Measurements from ENCODE around the gene CDRT4. TPM values are rescaled to one million over a fixed set of nuclear protein-coding genes. Genes with fewer than 3 reads are reported as not detected.
A peak's percentile ranks its signal among the peaks of the same experiment; 100 is the strongest.

Gene CDRT4
- total RNA-seq, 1 donor: 2.9 TPM

GRCh38 chr17:15465045-15465701 lies 2.2 kb downstream of the CDRT4 start:
- no peak for TF ChIP-seq CTCF (IDR thresholded peaks at IDR 0.05; ENCODE audit: insufficient read depth, low read length)

GRCh38 chr17:15464231-15464985 lies 3.0 kb downstream of the CDRT4 start:
- no peak for TF ChIP-seq CTCF (IDR thresholded peaks at IDR 0.05; ENCODE audit: insufficient read depth, low read length)
- no peak overlapping the region for H3K4me3 ChIP-seq (ENCODE audit: low read depth, low read length)
- DNase-seq (ENCODE audit: low read depth): no peak

More at GRCh38 chr17:15465045-15465701, 2.2 kb downstream of the CDRT4 start:
- no peak overlapping the region for H3K4me3 ChIP-seq (ENCODE audit: low read depth, low read length)
- no peak for DNase-seq (ENCODE audit: low read depth)

- TF ChIP-seq CTCF (IDR thresholded peaks at IDR 0.05; ENCODE audit: insufficient read depth, low read length): no peak
- H3K4me3 ChIP-seq (ENCODE audit: low read depth, low read length): no peak overlapping the region
- peak; percentile 90 for DNase-seq (ENCODE audit: low read depth)
Observed at GRCh38 chr17:15462976-15463772, 4.2 kb downstream of the CDRT4 start.

- no peak for DNase-seq (ENCODE audit: low read depth)
- TF ChIP-seq CTCF (IDR thresholded peaks at IDR 0.05; ENCODE audit: insufficient read depth, low read length): no peak
- no peak overlapping the region for H3K4me3 ChIP-seq (ENCODE audit: low read depth, low read length)
Observed at GRCh38 chr17:15457723-15458094, 9.7 kb downstream of the CDRT4 start.

- H3K4me3 ChIP-seq (ENCODE audit: low read depth, low read length): peak overlapping the region; percentile 19
- peak; percentile 92 for DNase-seq (ENCODE audit: low read depth)
- TF ChIP-seq CTCF (IDR thresholded peaks at IDR 0.05; ENCODE audit: insufficient read depth, low read length): peak; percentile 68
Observed at GRCh38 chr17:15456972-15457722, 10.3 kb downstream of the CDRT4 start.

GRCh38 chr17:15456496-15456895 lies 10.9 kb downstream of the CDRT4 start:
- no peak for TF ChIP-seq CTCF (IDR thresholded peaks at IDR 0.05; ENCODE audit: insufficient read depth, low read length)
- DNase-seq (ENCODE audit: low read depth): peak; percentile 49
- H3K4me3 ChIP-seq (ENCODE audit: low read depth, low read length): no peak overlapping the region
